HEK293 (cell line): Measurements from ENCODE around the gene RPL22.

ENCODE experiments used
- CTCF ChIA-PET: fragments of 350-600 bp; formaldehyde crosslinking; extraction: SDS; loops from one replicate; lab custom pipeline; 2021; ENCODE audit warnings: antibody characterized with exemption; lab: Yijun Ruan, JAX
- POLR2A ChIA-PET: fragments of 300-600 bp; formaldehyde crosslinking; extraction: SDS; loops from one replicate; lab custom pipeline; 2020; ENCODE audit warnings: antibody characterized with exemption, inconsistent platforms; lab: Yijun Ruan, JAX
- H3K27ac ChIP-seq: fragments of 200-500 bp; sonication (Bioruptor generic); 2 replicates; pipeline ENCODE4 v1.5.1; 2014; ENCODE audit warnings: low read depth, low read length, control low read depth, inconsistent platforms; ENCODE audit errors: extremely low read depth
- H3K36me3 ChIP-seq, 2 experiments: fragments of 200-500 bp in 1 of 2; sonication (Bioruptor generic) in 1 of 2; 1 replicate in 1 of 2; 2 replicates in 1 of 2; pipeline ENCODE4 v1.5.1; 2014 to 2017; ENCODE audit warnings: inconsistent platforms in 2 of 2, low read length in 2 of 2; ENCODE audit not compliant: control insufficient read depth in 2 of 2, insufficient read depth in 1 of 2
- H3K4me1 ChIP-seq: fragments of 200-500 bp; sonication (Bioruptor generic); 2 replicates; pipeline ENCODE4 v1.5.1; 2014; ENCODE audit warnings: mild to moderate bottlenecking, low read length, inconsistent platforms; ENCODE audit not compliant: control insufficient read depth, insufficient read depth
- H3K4me3 ChIP-seq: 2 replicates; pipeline ENCODE4 v1.5.1; 2011; ENCODE audit warnings: low read depth, mild to moderate bottlenecking, control low read depth, low read length, moderate library complexity
- H3K9me3 ChIP-seq: fragments of 200-500 bp; sonication (Bioruptor generic); 2 replicates; pipeline ENCODE4 v1.5.1; 2014; ENCODE audit warnings: low read depth, low read length, inconsistent platforms; ENCODE audit not compliant: control insufficient read depth, insufficient read depth
- AEBP2 ChIP-seq: fragments of 450-650 bp; formaldehyde crosslinking; IDR thresholded peaks from 2 replicates; pipeline ENCODE4 v1.5.1; 2016; ENCODE audit warnings: missing biosample characterization, missing genetic modification characterization, borderline replicate concordance
- FEZF1 ChIP-seq: fragments of 450-650 bp; formaldehyde crosslinking; IDR thresholded peaks from 2 replicates; pipeline ENCODE4 v1.5.1; 2016; ENCODE audit warnings: missing biosample characterization, missing genetic modification characterization
- GLIS2 ChIP-seq: fragments of 450-650 bp; formaldehyde crosslinking; IDR thresholded peaks from 2 replicates; pipeline ENCODE4 v1.5.1; 2016; ENCODE audit warnings: missing biosample characterization, missing genetic modification characterization
- PBX3 ChIP-seq: sonication (generic); formaldehyde crosslinking; IDR thresholded peaks from 2 replicates; pipeline ENCODE4 v1.8.1; 2022; ENCODE audit warnings: mild to moderate bottlenecking, moderate library complexity, missing genetic modification reagents
- PRDM1 ChIP-seq: fragments of 450-650 bp; formaldehyde crosslinking; IDR thresholded peaks from 2 replicates; pipeline ENCODE4; 2016; ENCODE audit warnings: missing biosample characterization, missing genetic modification characterization
- SP2 ChIP-seq: fragments of 450-650 bp; formaldehyde crosslinking; IDR thresholded peaks from 2 replicates; pipeline ENCODE4 v1.5.1; 2016; ENCODE audit warnings: missing biosample characterization, missing genetic modification characterization
- YY1 ChIP-seq: fragments of 450-650 bp; formaldehyde crosslinking; IDR thresholded peaks from 2 replicates; pipeline ENCODE4 v1.5.1; 2018; ENCODE audit warnings: missing biosample characterization, missing genetic modification characterization
- ZBTB1 ChIP-seq: fragments of 450-650 bp; formaldehyde crosslinking; IDR thresholded peaks from 2 replicates; pipeline ENCODE4 v1.5.1; 2016; ENCODE audit warnings: missing biosample characterization, missing genetic modification characterization
- ZBTB10 ChIP-seq: fragments of 450-650 bp; formaldehyde crosslinking; IDR thresholded peaks from 2 replicates; pipeline ENCODE4 v1.5.1; 2016; ENCODE audit warnings: missing biosample characterization, missing genetic modification characterization
- ZBTB44 ChIP-seq: fragments of 450-650 bp; IDR thresholded peaks from 2 replicates; pipeline ENCODE4 v1.5.1; 2018; ENCODE audit warnings: missing biosample characterization, mild to moderate bottlenecking, missing genetic modification characterization
- ZFHX2 ChIP-seq: fragments of 450-650 bp; formaldehyde crosslinking; conservative IDR thresholded peaks from 2 replicates; pipeline ENCODE4 v1.5.1; 2016; ENCODE audit warnings: missing biosample characterization, missing genetic modification characterization
- ZNF19 ChIP-seq: fragments of 450-650 bp; formaldehyde crosslinking; IDR thresholded peaks from 2 replicates; pipeline ENCODE4; 2016; ENCODE audit warnings: missing biosample characterization, missing genetic modification characterization, low read depth
- ZNF341 ChIP-seq: fragments of 450-650 bp; formaldehyde crosslinking; IDR thresholded peaks from 2 replicates; pipeline ENCODE4; 2016; ENCODE audit warnings: low read depth, missing biosample characterization, missing genetic modification characterization
- ZNF416 ChIP-seq: fragments of 450-650 bp; formaldehyde crosslinking; IDR thresholded peaks from 2 replicates; pipeline ENCODE4 v1.5.1; 2016; ENCODE audit warnings: missing biosample characterization, missing genetic modification characterization
- ZNF600 ChIP-seq: fragments of 450-650 bp; formaldehyde crosslinking; IDR thresholded peaks from 2 replicates; pipeline ENCODE4 v1.5.1; 2016; ENCODE audit warnings: missing biosample characterization, missing genetic modification characterization
- ZNF626 ChIP-seq: fragments of 450-650 bp; sonication (Bioruptor Pico); formaldehyde crosslinking; IDR thresholded peaks from 2 replicates; pipeline ENCODE4 v1.5.1; 2018; ENCODE audit warnings: missing biosample characterization, missing genetic modification characterization, inconsistent platforms
- ZNF654 ChIP-seq: fragments of 450-650 bp; formaldehyde crosslinking; IDR thresholded peaks from 2 replicates; pipeline ENCODE4 v1.5.1; 2016; ENCODE audit warnings: low read depth, missing biosample characterization, missing genetic modification characterization
- ZNF658 ChIP-seq: fragments of 450-650 bp; formaldehyde crosslinking; IDR thresholded peaks from 2 replicates; pipeline ENCODE4; 2016; ENCODE audit warnings: missing biosample characterization, missing genetic modification characterization
- ZNF704 ChIP-seq: fragments of 450-650 bp; formaldehyde crosslinking; IDR thresholded peaks from 2 replicates; pipeline ENCODE4 v1.5.1; 2016; ENCODE audit warnings: missing biosample characterization, missing genetic modification characterization
- ZNF76 ChIP-seq: fragments of 450-650 bp; formaldehyde crosslinking; IDR thresholded peaks from 2 replicates; pipeline ENCODE4; 2016; ENCODE audit warnings: low read depth, missing biosample characterization, missing genetic modification characterization, borderline replicate concordance
- ZNF791 ChIP-seq: fragments of 450-650 bp; formaldehyde crosslinking; IDR thresholded peaks from 2 replicates; pipeline ENCODE4 v1.5.1; 2016; ENCODE audit warnings: missing biosample characterization, missing genetic modification characterization
- ZSCAN5A ChIP-seq: fragments of 450-650 bp; formaldehyde crosslinking; IDR thresholded peaks from 2 replicates; pipeline ENCODE4 v1.5.1; 2016; ENCODE audit warnings: missing biosample characterization, missing genetic modification characterization

Gene RPL22

GRCh38 chr1:6209661-6210580 is 10.5 kb upstream of the RPL22 start (continued):
- no peak for TF ChIP-seq AEBP2 (tag by site-specific recombination)
- no peak for TF ChIP-seq ZNF791 (tag by site-specific recombination)
- TF ChIP-seq ZNF341, result no peak
- no peak for TF ChIP-seq ZNF416 (tag by site-specific recombination)

- TF ChIP-seq ZNF76 (tag by site-specific recombination) (no peak), ZNF600 (tag by site-specific recombination) (no peak), ZNF626 (tag by site-specific recombination) (no peak), ZNF654 (no peak), ZNF19 (no peak), GLIS2 (tag by site-specific recombination) (no peak), FEZF1 (tag by site-specific recombination) (no peak), ZNF704 (tag by site-specific recombination) (no peak), ZBTB1 (tag by site-specific recombination) (no peak), PRDM1 (tag by site-specific recombination) (no peak), SP2 (no peak), ZBTB44 (tag by site-specific recombination) (no peak), PBX3 (CRISPR knock-in tag) (no peak), ZBTB10 (tag by site-specific recombination) (no peak), ZSCAN5A (tag by site-specific recombination) (no peak), ZFHX2 (tag by site-specific recombination) (no peak), ZNF658 (tag by site-specific recombination) (no peak), YY1 (tag by site-specific recombination) (no peak)
- Histone ChIP-seq H3K4me3 (no peak overlapping the region), H3K27ac (no peak overlapping the region), H3K9me3 (no peaks in the 10 kb centered on the region), H3K36me3 (peaks cover 0 to 40% of the 10 kb centered on the region in 2 experiments; a peak in 1 of 3 replicates), H3K4me1 (no peaks in the 10 kb centered on the region)
- ChIA-PET POLR2A (no interaction called here), CTCF (no interaction called here)
Observed at GRCh38 chr1:6208723-6209660, 9.6 kb upstream of the RPL22 start.
